NCI-H460 (cell line): ENCODE results near the gene ACTL8. TPM values are rescaled to one million over a fixed set of nuclear protein-coding genes. Genes with fewer than 3 reads are reported as not detected.
"Not testable (repeated sequence)": the region's sequence is repeated elsewhere in the genome, so short reads cannot be mapped to it uniquely, and the experiment has no call there.

ENCODE experiments used
- DNase-seq: peaks from one replicate; pipeline ENCODE4 v3.0.0-alpha.2; 2016; ENCODE audit warnings: low read depth; ENCODE audit errors: extremely low read depth
- total RNA-seq: library from RNA; depleted of rRNA; stranded (reverse); fragments of >200 nt; shearing (Covaris generic); gene quantifications from 2 replicates; pipeline ENCODE4 v1.2.3, GENCODE V29; 2014

ACTL8 gene
- total RNA-seq, 1 experiment from 2014 or later, result not detected

DNA sequence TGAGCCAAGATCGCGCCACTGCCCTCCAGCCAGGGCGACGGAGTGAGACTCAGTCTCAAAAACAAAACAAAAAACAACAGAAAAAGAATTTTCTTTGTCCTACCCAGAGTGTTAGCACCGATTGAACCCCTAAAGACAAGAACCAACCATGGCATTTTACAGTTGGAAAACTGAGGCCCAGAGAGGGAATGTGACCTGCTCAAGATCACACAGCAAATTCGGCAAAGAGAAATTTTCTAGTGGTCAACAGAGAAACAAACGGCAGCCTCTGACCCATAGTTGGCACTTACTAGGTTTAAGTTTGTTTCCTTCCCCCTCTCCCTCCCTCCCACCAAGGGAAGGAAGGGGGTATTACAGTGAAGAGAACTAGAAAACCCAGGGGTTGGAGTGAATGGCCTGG, 20.5 kb upstream of the ACTL8 start:
- DNase-seq, result no peak

DNA sequence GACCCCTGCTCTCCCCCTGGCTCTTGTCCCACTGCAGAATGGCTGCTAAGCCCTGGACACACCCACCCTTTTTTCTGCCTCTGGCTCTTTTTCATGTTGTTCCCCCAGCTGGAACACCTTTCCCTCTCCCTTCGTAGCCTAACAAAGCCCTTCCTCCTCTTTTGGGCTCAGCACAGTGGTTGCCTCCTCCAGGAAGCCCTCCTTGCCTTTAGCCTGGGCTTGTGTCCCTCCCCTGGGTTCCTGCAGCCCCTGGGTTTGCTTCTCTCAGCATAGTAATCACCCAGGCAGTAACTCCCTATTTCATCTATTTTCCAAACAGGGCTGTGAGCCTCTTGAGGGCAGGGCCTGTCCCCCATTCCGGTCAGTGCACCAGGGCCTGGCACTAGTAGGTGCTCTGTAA, 19.8 kb upstream of the ACTL8 start:
- DNase-seq, result no peak

DNA sequence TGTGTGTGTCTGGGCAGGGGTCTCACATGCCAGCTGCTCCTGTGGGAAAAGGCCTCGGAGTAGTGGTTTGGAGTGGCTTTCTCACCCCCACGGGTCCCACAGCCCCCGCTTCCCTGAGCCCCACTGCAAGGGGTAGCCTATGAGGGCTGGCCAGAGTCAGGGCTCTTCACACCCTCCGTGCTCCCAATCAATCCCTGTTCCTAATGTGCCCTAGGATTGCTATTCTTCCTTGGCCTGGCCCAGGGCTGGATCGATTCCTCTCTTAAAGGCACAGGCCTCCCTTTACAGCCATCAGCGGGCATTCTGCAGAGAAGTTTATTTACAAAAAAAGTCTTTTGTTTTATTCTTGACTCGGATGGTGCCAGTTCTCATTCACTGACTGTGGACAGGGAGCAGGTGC, 19.3 kb upstream of the ACTL8 start:
- no peak for DNase-seq

DNA sequence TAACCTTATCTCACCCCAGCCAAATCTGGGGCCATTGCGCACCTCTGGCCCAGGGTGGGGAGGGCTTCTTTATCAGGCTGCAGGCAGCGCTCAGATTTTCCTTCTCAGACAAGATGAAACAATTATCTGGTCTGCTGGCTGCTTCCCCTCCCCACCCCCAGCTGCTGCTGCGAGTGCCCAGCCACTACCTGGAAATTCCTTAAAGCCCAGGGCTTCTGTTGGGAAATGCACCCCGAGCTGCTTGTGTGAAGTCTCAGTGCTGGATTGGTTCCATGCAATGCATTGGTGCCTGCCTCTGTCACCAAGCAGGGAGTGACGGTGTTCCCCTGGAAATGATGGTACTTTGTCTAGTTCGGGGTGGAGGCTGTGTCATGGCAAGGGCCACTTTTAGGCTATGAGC, 18.5 kb upstream of the ACTL8 start:
- no peak for DNase-seq

DNA sequence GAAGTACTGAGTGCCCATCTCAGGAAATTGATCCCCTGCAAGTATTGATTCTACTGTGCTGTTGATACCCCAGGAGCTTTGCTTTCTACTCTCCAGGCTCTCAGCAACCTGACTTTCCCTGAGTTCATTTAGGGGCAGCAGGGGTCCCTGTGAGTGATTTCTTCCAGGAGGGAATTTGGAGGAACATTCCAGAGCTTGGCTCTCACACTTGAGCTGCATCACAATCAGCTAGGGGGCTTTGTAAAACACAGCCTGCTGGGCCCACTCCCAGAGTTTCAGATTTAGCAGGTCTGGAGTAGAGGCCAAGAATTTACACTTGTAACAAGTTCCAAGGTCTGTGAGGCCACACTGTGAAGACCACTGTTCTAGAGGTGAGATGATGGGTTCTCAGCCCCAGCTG, 16.1 kb upstream of the ACTL8 start:
- no peak for DNase-seq

DNA sequence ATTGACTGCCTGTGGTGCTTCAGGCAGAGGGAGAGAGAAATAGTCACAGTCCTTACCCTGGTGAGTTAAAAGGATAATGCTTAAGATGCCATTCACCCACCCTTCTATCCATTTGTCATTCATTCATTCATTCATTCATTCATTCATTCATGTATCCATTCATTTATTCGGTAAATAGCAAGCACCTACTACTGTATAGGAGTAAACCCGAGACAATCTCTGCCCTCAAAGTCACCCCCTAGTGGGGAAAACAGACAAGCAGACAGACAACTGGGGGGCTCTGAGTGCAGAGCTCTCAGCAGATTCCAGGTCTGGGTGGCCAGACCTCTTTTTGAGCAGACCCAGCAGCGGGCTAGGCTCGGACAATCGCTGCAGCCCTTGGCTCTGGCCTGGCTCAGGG, 14.1 kb upstream of the ACTL8 start:
- no peak for DNase-seq

DNA sequence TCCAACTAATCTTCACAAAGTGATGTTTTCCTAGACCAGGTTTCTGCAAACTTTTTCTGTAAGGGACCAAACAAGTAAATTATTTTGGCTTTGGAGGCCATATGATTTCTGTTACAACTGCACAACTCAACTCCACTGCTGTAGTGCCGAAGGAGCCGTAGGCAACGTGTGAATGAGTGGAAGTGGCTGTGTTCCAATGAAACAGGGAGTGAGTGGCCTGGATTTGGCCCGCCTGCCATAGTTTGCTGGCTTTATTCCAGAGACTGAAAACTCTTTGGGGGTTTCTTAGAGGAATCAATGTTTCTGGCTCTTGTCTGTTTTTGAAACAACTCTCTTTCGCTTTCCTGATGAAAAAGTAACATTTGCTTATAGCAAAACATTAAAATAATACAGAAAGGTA, 12.6 kb upstream of the ACTL8 start:
- DNase-seq, result no peak

DNA sequence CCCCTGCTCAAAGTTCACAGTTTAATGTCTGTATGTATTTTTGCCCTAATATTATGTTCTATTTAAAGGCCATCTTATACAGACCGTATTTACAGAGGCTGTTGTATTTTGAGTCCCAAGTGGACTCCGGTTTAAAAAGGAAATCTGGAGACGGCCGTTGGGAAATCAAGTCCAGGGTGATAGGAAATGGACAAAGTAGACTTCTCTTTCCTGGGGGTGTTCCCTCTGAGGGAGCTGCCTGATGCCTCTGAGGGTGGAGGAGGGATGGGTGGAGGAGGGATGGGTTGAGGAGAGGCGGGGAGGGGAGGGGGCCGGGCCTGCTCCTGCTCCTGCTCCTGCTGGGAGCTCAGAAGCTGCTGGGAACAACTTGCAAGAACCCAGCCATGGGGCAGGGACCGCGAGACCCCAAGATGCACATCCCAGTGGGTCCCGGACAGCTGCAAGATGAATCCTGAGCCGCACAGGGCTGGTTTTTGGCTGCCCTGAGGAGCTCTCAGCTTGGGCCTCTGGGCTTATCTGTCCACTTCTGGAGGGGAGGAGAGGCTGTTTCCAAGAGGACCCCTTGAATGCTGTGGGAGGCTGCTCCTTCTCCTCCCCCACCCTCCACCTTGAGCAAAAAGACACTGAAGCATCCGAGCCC, 12.0 kb upstream of the ACTL8 start:
- no peak for DNase-seq

DNA sequence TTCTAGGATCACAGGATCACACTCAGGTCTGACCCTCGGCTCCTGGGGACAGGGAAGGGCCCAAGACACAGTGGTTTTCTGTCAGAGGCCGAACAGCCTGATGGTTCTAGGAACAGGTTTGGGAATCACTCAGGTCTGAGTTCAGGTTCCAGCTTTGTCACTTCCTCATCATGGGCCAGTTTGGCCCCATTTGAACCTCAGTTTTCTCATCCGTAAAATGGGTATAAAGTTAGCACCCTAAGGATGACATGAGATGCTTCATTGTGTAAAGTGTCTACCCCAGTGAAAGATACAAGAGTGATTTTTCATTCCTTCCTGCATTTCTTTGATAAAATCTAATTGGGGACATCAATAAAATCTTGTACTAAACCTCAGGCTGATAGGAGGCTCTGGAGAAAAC, 11.2 kb upstream of the ACTL8 start:
- DNase-seq, result no peak

DNA sequence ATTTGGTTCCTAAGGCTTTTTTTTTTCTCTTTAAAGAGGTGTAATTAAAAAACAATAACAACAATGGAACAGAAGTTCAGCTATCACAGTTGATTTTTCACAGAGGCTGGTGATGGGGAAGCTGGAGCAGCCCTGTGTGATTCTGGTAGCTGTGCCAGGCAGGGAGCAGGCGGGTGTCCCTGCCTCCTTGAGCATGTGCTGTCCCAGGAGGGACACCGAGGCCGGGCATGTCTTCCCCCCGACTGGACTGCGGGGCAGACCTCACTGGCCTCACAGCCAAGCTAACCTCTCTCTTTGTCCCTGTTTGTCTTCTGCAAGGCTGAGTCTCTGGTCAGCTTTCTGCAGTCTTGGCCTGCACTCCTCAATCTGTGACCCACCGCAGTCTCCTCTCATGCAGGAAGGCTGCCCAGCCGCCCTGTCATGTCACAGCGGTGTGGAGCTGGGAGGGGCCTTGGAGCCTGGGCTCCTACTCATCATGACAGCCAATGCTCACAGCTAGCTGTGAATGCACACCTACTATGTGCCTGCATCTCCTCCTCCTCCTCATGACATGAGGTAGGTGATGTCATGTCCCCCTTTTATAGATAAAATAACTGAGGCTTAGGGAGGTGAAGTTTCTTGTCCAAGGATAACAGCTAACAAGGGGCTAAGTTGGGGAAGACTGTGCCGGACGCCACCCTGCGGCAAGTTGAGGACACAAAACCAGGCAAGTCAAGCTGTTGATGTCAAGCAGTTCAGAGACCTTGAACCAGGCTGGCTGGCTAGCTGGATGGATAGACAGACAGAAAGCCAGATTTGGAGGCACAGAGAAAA, 10.3 kb upstream of the ACTL8 start:
- DNase-seq, result no peak

DNA sequence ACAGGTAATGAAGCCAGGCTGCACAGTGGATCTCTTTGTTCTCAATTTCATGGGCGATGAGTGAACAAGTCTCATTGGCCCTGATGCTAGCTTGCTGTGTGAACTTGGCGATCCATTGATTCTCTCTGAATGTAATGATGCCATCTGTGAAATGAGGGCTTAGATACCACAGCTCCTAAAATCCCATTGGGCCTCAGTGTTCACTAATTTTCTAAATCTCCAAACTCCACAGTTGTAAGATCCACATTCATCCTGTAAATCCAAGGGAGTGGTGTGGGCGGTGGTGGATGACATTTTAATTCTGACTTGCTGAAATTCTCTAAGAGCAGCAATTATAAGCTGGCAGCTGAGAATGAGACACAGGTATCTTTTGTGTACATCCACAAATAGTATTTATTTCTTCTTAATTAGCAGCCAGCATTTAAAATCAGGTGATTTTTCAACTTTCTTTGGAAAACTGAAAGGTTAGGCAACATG, 9.6 kb upstream of the ACTL8 start:
- no peak for DNase-seq

DNA sequence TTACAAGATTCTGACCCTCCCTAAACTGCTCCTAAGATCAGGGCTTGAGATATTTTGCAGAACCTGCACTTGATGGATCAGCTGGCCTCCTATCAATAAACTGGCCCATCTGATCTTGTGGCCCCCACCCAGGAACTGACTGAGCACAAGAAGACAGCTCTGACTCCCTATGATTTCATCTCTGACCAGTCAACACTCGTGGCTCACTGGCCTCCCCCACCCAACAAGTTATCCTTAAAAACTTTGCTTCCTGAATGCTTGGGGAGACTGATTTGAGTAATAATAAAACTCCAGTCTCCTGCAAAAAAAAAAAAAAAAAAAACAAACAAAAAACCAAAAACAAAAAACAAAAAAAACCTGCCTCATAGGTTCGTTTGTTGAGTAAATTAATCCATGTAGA, 8.9 kb upstream of the ACTL8 start:
- DNase-seq, result not testable (repeated sequence)

DNA sequence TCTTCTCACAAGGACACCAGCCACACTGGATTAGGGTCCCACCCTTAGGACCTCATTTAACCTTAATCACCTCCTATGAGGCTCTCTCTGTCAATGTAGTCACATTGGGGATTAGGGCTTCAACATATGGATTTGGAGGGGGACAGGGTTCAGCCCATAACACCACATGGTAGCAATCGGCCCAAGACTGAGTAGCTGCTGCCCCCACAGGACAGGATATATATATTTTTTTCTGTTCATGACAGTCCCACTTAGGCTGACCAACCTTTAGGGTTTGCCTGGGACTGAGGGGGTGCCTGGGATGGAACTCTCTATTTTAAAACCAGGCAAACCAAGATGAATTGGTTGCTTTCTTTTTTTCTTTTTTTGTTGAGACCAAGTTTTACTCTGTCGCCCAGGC, 8.2 kb upstream of the ACTL8 start:
- DNase-seq, result no peak

DNA sequence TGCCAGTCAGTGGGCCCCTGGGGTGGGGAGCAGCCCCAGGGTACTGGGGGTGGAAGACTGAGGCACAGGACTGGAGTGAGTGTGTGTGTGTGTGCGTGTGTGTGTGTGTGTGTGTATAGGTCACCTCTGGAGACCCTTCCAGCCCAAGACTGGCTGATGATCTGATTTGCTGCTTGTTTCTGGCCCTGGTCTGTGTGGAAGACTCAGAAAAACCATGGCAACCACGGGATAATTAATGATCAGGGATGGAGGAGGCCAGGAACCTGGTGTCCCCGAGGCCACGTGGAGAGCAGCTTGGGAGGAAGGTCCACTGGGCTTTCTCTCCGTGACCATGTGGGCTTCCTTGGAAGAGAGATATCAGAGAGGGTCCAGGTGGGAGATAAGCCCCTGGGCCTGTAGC, 4.8 kb upstream of the ACTL8 start:
- no peak for DNase-seq

DNA sequence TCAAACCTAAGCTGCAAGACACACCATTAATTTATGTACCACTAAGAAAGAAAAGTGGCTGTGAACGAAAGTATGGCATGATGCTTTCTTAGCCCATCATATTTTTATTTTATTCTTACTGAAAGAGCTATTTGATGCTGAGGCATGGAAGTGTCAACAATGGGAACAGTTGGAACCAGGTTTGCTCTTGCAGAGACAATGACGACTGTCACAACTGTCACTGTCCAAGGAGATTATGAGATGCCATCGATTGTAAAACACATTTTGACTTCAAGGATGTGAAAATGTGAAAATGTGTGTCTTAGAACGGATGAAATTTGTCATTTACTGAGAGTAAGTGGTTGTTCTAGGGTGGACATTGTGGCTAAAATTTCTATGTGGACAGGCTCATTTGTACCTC, 2.8 kb upstream of the ACTL8 start:
- no peak for DNase-seq

DNA sequence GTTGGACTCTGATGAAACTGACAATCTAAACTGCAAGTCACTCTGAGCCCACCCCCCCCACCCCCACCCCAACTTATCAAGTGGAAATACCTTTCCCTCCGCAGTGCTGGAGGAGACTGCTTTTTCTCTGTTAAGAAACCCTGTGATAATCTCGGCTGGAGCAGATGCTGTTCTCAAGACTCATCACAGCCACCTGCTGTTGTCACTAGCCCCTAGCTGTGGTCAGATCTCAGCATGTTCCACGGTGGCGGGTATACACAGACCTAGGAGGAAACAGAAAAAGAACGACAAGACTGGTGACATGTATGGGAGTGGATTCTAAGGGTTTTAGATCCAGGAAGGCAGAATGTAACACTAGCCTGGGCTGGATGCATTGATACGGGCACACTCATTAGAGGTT, 2.3 kb downstream of the ACTL8 start:
- DNase-seq, result no peak

DNA sequence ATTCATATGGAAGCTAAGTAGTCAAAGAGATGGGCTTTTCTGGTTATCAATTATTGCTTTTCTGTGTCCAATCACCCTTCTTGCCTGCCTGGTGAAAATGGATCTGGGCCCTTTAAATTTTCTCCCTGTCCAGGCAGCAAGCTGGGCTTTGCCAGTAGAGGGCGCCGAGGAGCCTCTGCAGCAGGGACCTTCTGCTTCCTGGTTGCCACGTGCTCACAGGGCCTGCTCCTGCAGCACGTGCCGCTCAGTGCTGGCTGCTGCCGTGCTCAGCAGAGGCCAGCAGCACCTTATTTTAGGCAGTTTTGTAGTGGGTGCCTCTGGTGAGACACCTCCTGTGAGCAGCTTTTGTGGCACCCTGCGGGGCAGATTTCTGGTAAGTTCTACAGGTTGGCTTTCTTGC, 4.0 kb downstream of the ACTL8 start:
- DNase-seq, result no peak

DNA sequence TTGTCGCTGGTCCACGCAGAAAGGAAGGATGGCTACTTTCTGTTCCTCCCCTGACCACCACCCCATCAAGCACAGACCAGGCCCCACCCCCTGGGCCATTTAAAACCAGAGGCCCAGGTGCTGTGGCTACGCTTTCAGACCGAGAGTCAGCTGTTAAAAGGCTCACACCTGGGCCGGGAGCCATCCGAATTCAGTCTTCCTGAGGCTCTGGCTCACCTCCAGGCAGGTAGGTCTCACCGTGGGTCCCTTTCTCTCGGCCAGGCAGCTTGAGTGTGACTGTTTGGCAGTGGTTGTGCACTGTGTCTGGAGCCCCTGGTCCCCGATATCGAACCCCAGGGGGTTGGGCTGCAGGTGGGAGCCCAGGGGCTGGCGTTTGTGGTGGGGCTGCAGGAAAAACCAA, 7.2 kb downstream of the ACTL8 start:
- DNase-seq, result no peak

DNA sequence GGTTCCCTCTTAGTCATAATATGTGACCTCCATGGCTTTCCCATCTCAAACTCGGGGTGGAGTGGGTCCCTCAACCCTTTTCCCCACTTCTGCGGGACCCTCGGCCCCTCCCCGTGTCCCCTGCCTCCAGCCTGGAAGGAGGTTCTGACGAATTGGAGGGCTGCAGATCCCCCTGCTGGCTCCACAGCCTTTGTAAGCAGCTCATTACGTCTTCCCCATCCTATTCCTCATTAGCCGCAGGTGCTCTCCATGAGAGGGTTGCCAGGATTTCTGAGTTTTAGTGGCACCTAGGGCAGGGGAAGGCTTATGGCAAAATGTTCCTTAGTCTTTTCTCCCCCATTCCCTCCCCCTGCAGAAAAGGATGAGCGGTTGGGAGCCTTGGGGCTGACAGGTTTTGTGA, 8.3 kb downstream of the ACTL8 start:
- DNase-seq, result no peak

DNA sequence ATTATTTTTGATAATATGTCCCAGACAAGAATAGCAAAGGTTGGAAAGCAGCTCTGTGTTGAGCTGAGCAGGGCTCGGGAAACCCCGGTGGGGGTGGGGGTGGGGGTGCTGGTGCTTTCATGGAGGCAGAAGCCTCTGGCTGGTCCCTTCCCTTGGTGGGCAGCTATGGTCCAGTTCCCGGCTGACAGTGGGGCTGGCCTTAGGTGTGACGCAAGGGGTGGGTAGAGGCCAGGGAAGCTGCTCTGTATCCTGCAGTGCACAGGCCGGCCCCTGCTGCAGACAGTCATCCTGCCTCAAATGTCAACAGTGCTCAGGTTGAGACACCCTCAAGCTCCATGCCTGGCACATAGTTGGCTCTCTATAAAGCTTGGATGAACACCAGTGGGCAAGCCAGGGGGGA, 8.9 kb downstream of the ACTL8 start:
- DNase-seq, result no peak

DNA sequence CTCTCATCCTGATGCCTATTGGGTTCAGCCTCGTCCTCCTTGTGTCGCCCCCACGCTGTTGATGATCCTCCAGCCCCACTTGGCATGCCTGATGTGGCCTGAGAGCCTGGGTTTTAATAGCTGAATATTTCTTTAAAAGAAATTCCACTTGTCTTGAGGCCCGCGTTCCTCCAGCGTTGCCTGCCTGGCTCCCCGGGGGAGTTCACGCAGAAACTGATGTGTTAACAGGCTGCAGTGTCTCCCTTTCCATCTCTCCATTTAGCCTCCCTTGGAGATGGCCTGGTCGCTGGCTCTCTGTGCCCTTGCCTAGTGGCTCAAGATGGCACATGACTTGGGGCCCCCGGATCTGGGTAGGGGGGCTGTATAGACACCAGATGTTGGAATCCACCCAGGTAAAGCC, 9.5 kb downstream of the ACTL8 start:
- no peak for DNase-seq
